HG03457 (cell line): ENCODE measurements around the gene SFMBT2.

Experiments used
- ATAC-seq: cut with Tn5 transposase; IDR thresholded peaks from one replicate; pipeline ENCODE4 v1.9.1; 2021; ENCODE audit warnings: moderate number of reproducible peaks; ENCODE audit not compliant: unreplicated experiment

SFMBT2 gene

GRCh38 chr10:7426349-7426748 is 15.5 kb upstream of the SFMBT2 start:
- ATAC-seq = no peak

- no peak for ATAC-seq
These were observed 14.9 kb upstream of the SFMBT2 start for GRCh38 chr10:7425691-7426090.

- ATAC-seq = no peak
These were observed 14.1 kb upstream of the SFMBT2 start for GRCh38 chr10:7424919-7425318.

- no peak for ATAC-seq
These were observed 13.5 kb upstream of the SFMBT2 start for GRCh38 chr10:7424315-7424714.

- no peak for ATAC-seq
These were observed 12.7 kb upstream of the SFMBT2 start for GRCh38 chr10:7423521-7423920.

- ATAC-seq = no peak
These were observed 10.7 kb upstream of the SFMBT2 start for GRCh38 chr10:7421526-7421925.

- no peak for ATAC-seq
These were observed 9.2 kb upstream of the SFMBT2 start for GRCh38 chr10:7419998-7420397.

- ATAC-seq = no peak
These were observed 7.0 kb upstream of the SFMBT2 start for GRCh38 chr10:7417807-7418206.

GRCh38 chr10:7417103-7417623 is 6.3 kb upstream of the SFMBT2 start:
- ATAC-seq = no peak

GRCh38 chr10:7414766-7415165 is 3.9 kb upstream of the SFMBT2 start:
- ATAC-seq = no peak

- ATAC-seq = no peak
These were observed 2.1 kb upstream of the SFMBT2 start for GRCh38 chr10:7412928-7413282.

GRCh38 chr10:7412237-7412927 is 1.5 kb upstream of the SFMBT2 start:
- ATAC-seq = no peak

GRCh38 chr10:7411671-7412128 is 866 bp upstream of the SFMBT2 start:
- ATAC-seq = no peak

GRCh38 chr10:7410301-7410861 is 453 bp downstream of the SFMBT2 start:
- ATAC-seq = no peak

- no peak for ATAC-seq
These were observed 1.1 kb downstream of the SFMBT2 start for GRCh38 chr10:7409732-7410168.

GRCh38 chr10:7409045-7409731 is 1.6 kb downstream of the SFMBT2 start:
- no peak for ATAC-seq

- ATAC-seq = no peak
These were observed 2.4 kb downstream of the SFMBT2 start for GRCh38 chr10:7408291-7409044.

GRCh38 chr10:7407368-7408290 is 3.2 kb downstream of the SFMBT2 start:
- ATAC-seq = no peak

GRCh38 chr10:7406712-7407333 is 4.0 kb downstream of the SFMBT2 start:
- no peak for ATAC-seq

GRCh38 chr10:7405637-7406036 is 5.2 kb downstream of the SFMBT2 start:
- ATAC-seq = no peak
